ENCODE results near the gene STRA6. TPM values are rescaled to one million over a fixed set of nuclear protein-coding genes. Genes with fewer than 3 reads are reported as not detected.

The STRA6 gene
- 3.9 TPM for polyA plus RNA-seq (2013, experiment 1 of 2)
- polyA plus RNA-seq (2013, experiment 2 of 2) = 3.4 TPM

- Histone ChIP-seq H3K27me3 (ENCODE audit: control insufficient read depth in 3 of 3, insufficient read depth in 3 of 3, low read depth in 1 of 3, low read length in 3 of 3) (peaks cover 0 to 1% (median 0%) of the 10 kb centered on the region in 3 experiments), H2AFZ (ENCODE audit: low read length) (peak within 1 kb of the TSS; percentile 81), H2BK120ac (ENCODE audit: low read depth, low read length) (peak within 1 kb of the TSS; percentile 48), H3K18ac (ENCODE audit: low read length) (peak within 1 kb of the TSS; percentile 96), H3K23ac (ENCODE audit: low read depth, low read length, poor library complexity) (peak within 1 kb of the TSS; percentile 4), H2AK5ac (ENCODE audit: low read depth, low read length) (peak within 1 kb of the TSS; percentile 97), H3K14ac (ENCODE audit: low read length) (peak within 1 kb of the TSS; percentile 40), H3K9ac (ENCODE audit: low read depth, low read length, poor library complexity) (peak within 1 kb of the TSS; percentile 22), H2BK5ac (ENCODE audit: low read length) (peak within 1 kb of the TSS; percentile 67), H3K9me3 (replicated peaks in 1 of 2; ENCODE audit: control insufficient read depth in 2 of 2, insufficient read depth in 1 of 2, low read depth in 1 of 2, low read length in 2 of 2) (no peaks in the 10 kb centered on the region), H3K36me3 (replicated peaks in 1 of 2; ENCODE audit: control insufficient read depth in 2 of 2, insufficient read depth in 2 of 2, low read length in 2 of 2) (peaks cover 0 to 8% of the 10 kb centered on the region in 2 donors), H3K79me1 (ENCODE audit: low read depth, low read length) (no peaks in the 10 kb centered on the region), H2BK12ac (ENCODE audit: low read length) (peak within 1 kb of the TSS; percentile 3), H4K8ac (ENCODE audit: low read depth, low read length) (no peak within 1 kb of the TSS), H3K4me3 (ENCODE audit: low read length in 2 of 2) (peak within 1 kb of the TSS; percentile 38 to 46), H2BK15ac (ENCODE audit: low read length) (peak within 1 kb of the TSS; percentile 97), H4K91ac (ENCODE audit: low read depth, low read length, poor library complexity) (no peak within 1 kb of the TSS), H3K4me2 (ENCODE audit: insufficient read depth, low read length, poor library complexity, severe bottlenecking) (peak within 1 kb of the TSS; percentile 57), H3K27ac (replicated peaks; ENCODE audit: low read length) (peak within 1 kb of the TSS; percentile 61), H3K4ac (ENCODE audit: low read length) (peak within 1 kb of the TSS; percentile 19), H3K4me1 (ENCODE audit: control insufficient read depth in 2 of 2, insufficient read depth in 1 of 2, low read depth in 1 of 2, low read length in 2 of 2) (peaks cover 33 to 42% of the 10 kb centered on the region in 2 donors)
- no CpG with 5 or more reads among the region's 26 CpGs for WGBS, 2 donors (ENCODE audit: extremely low coverage in 2 of 2, insufficient read length in 2 of 2, insufficient replicate concordance in 1 of 2)
- peak; percentile 42 for DNase-seq (ENCODE audit: low spot score)
Measured at GRCh38 chr15:74202452-74203401, at the start of gene STRA6. Gene STRA6 (minus strand): TSS chr15:74202787. CDS start chr15:74202267, 520 bp downstream.

GRCh38 chr15:74252291-74252690 lies 49.7 kb upstream of the STRA6 start:
- Histone ChIP-seq H3K14ac (ENCODE audit: low read length) (no peak overlapping the region), H3K79me1 (ENCODE audit: low read depth, low read length) (no peaks in the 10 kb centered on the region), H3K36me3 (replicated peaks in 1 of 2; ENCODE audit: control insufficient read depth in 2 of 2, insufficient read depth in 2 of 2, low read length in 2 of 2) (no peaks in the 10 kb centered on the region), H3K9me3 (replicated peaks in 1 of 2; ENCODE audit: control insufficient read depth in 2 of 2, insufficient read depth in 1 of 2, low read depth in 1 of 2, low read length in 2 of 2) (no peaks in the 10 kb centered on the region), H3K18ac (ENCODE audit: low read length) (no peak overlapping the region), H3K4me3 (ENCODE audit: low read length in 2 of 2) (no peak overlapping the region), H3K4ac (ENCODE audit: low read length) (no peak overlapping the region), H3K4me1 (ENCODE audit: control insufficient read depth in 2 of 2, insufficient read depth in 1 of 2, low read depth in 1 of 2, low read length in 2 of 2) (peaks cover 9 to 18% of the 10 kb centered on the region in 2 donors), H3K9ac (ENCODE audit: low read depth, low read length, poor library complexity) (no peak overlapping the region), H3K23ac (ENCODE audit: low read depth, low read length, poor library complexity) (no peak overlapping the region), H2BK15ac (ENCODE audit: low read length) (no peak overlapping the region), H3K27ac (replicated peaks; ENCODE audit: low read length) (no peak overlapping the region), H4K8ac (ENCODE audit: low read depth, low read length) (no peak overlapping the region), H2AFZ (ENCODE audit: low read length) (no peak overlapping the region), H2BK12ac (ENCODE audit: low read length) (no peak overlapping the region), H2BK120ac (ENCODE audit: low read depth, low read length) (no peak overlapping the region), H2AK5ac (ENCODE audit: low read depth, low read length) (peak overlapping the region; percentile 9), H3K27me3 (ENCODE audit: control insufficient read depth in 3 of 3, insufficient read depth in 3 of 3, low read depth in 1 of 3, low read length in 3 of 3) (no peaks in the 10 kb centered on the region), H4K91ac (ENCODE audit: low read depth, low read length, poor library complexity) (no peak overlapping the region), H2BK5ac (ENCODE audit: low read length) (no peak overlapping the region), H3K4me2 (ENCODE audit: insufficient read depth, low read length, poor library complexity, severe bottlenecking) (no peak overlapping the region)
- no peak for DNase-seq (ENCODE audit: low spot score)
- no CpG with 5 or more reads among the region's 6 CpGs for WGBS, 2 donors (ENCODE audit: extremely low coverage in 2 of 2, insufficient read length in 2 of 2, insufficient replicate concordance in 1 of 2)

GRCh38 chr15:74251131-74251811 lies 48.7 kb upstream of the STRA6 start:
- Histone ChIP-seq H3K4me3 (ENCODE audit: low read length in 2 of 2) (no peak overlapping the region), H2BK12ac (ENCODE audit: low read length) (peak overlapping the region; percentile 60), H3K79me1 (ENCODE audit: low read depth, low read length) (no peaks in the 10 kb centered on the region), H3K36me3 (replicated peaks in 1 of 2; ENCODE audit: control insufficient read depth in 2 of 2, insufficient read depth in 2 of 2, low read length in 2 of 2) (no peaks in the 10 kb centered on the region), H2BK120ac (ENCODE audit: low read depth, low read length) (no peak overlapping the region), H3K23ac (ENCODE audit: low read depth, low read length, poor library complexity) (no peak overlapping the region), H3K14ac (ENCODE audit: low read length) (no peak overlapping the region), H4K8ac (ENCODE audit: low read depth, low read length) (no peak overlapping the region), H2BK15ac (ENCODE audit: low read length) (peak overlapping the region; percentile 6), H3K9ac (ENCODE audit: low read depth, low read length, poor library complexity) (no peak overlapping the region), H3K18ac (ENCODE audit: low read length) (no peak overlapping the region), H3K9me3 (replicated peaks in 1 of 2; ENCODE audit: control insufficient read depth in 2 of 2, insufficient read depth in 1 of 2, low read depth in 1 of 2, low read length in 2 of 2) (no peaks in the 10 kb centered on the region), H3K4me1 (ENCODE audit: control insufficient read depth in 2 of 2, insufficient read depth in 1 of 2, low read depth in 1 of 2, low read length in 2 of 2) (peaks cover 9 to 13% of the 10 kb centered on the region in 2 donors), H3K4ac (ENCODE audit: low read length) (no peak overlapping the region), H3K4me2 (ENCODE audit: insufficient read depth, low read length, poor library complexity, severe bottlenecking) (no peak overlapping the region), H4K91ac (ENCODE audit: low read depth, low read length, poor library complexity) (no peak overlapping the region), H2BK5ac (ENCODE audit: low read length) (no peak overlapping the region), H2AFZ (ENCODE audit: low read length) (no peak overlapping the region), H3K27ac (replicated peaks; ENCODE audit: low read length) (no peak overlapping the region), H2AK5ac (ENCODE audit: low read depth, low read length) (peak overlapping the region; percentile 8), H3K27me3 (ENCODE audit: control insufficient read depth in 3 of 3, insufficient read depth in 3 of 3, low read depth in 1 of 3, low read length in 3 of 3) (no peaks in the 10 kb centered on the region)
- no CpG with 5 or more reads among the region's 5 CpGs for WGBS, 2 donors (ENCODE audit: extremely low coverage in 2 of 2, insufficient read length in 2 of 2, insufficient replicate concordance in 1 of 2)
- no peak for DNase-seq (ENCODE audit: low spot score)

- Histone ChIP-seq H2BK5ac (ENCODE audit: low read length) (no peak overlapping the region), H2BK12ac (ENCODE audit: low read length) (no peak overlapping the region), H2BK120ac (ENCODE audit: low read depth, low read length) (no peak overlapping the region), H4K91ac (ENCODE audit: low read depth, low read length, poor library complexity) (no peak overlapping the region), H3K14ac (ENCODE audit: low read length) (no peak overlapping the region), H3K4me2 (ENCODE audit: insufficient read depth, low read length, poor library complexity, severe bottlenecking) (no peak overlapping the region), H4K8ac (ENCODE audit: low read depth, low read length) (no peak overlapping the region), H2AK5ac (ENCODE audit: low read depth, low read length) (no peak overlapping the region), H2AFZ (ENCODE audit: low read length) (no peak overlapping the region), H3K4me1 (ENCODE audit: control insufficient read depth in 2 of 2, insufficient read depth in 1 of 2, low read depth in 1 of 2, low read length in 2 of 2) (peaks cover 12 to 19% of the 10 kb centered on the region in 2 donors), H3K9me3 (replicated peaks in 1 of 2; ENCODE audit: control insufficient read depth in 2 of 2, insufficient read depth in 1 of 2, low read depth in 1 of 2, low read length in 2 of 2) (no peaks in the 10 kb centered on the region), H3K79me1 (ENCODE audit: low read depth, low read length) (no peaks in the 10 kb centered on the region), H3K9ac (ENCODE audit: low read depth, low read length, poor library complexity) (no peak overlapping the region), H3K4ac (ENCODE audit: low read length) (no peak overlapping the region), H3K27ac (replicated peaks; ENCODE audit: low read length) (no peak overlapping the region), H3K23ac (ENCODE audit: low read depth, low read length, poor library complexity) (no peak overlapping the region), H3K18ac (ENCODE audit: low read length) (no peak overlapping the region), H3K4me3 (ENCODE audit: low read length in 2 of 2) (no peak overlapping the region), H2BK15ac (ENCODE audit: low read length) (no peak overlapping the region), H3K27me3 (ENCODE audit: control insufficient read depth in 3 of 3, insufficient read depth in 3 of 3, low read depth in 1 of 3, low read length in 3 of 3) (no peaks in the 10 kb centered on the region), H3K36me3 (replicated peaks in 1 of 2; ENCODE audit: control insufficient read depth in 2 of 2, insufficient read depth in 2 of 2, low read length in 2 of 2) (no peaks in the 10 kb centered on the region)
- DNase-seq (ENCODE audit: low spot score) = no peak
- no CpG with 5 or more reads among the region's 6 CpGs for WGBS, 2 donors (ENCODE audit: extremely low coverage in 2 of 2, insufficient read length in 2 of 2, insufficient replicate concordance in 1 of 2)
Measured at GRCh38 chr15:74250266-74250665, 47.7 kb upstream of the STRA6 start.

All from neuronal stem cell (in vitro differentiated cells).